ENCODE measurements around the gene EIF1AX.

EIF1AX gene

DNA sequence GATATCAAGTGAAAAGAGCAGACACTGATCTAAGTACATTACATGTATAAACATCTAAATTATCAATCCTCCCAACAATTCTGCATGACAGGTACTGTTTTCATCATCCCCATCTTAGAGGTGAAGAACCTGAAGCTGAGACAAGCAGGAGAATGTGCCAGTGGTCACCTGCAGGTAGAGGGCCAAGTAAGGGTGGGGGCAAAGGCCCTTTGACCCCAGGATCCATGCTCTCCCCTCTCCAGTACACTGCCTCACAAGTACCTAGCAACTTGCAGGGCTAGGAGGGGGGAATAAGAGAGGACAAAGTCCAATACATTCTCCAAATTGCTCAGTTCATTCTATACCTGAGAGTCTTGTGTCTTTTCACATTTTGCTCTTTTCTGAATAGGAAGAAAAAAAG, 16.7 kb downstream of the EIF1AX start:
- DNase-seq: no peak

DNA sequence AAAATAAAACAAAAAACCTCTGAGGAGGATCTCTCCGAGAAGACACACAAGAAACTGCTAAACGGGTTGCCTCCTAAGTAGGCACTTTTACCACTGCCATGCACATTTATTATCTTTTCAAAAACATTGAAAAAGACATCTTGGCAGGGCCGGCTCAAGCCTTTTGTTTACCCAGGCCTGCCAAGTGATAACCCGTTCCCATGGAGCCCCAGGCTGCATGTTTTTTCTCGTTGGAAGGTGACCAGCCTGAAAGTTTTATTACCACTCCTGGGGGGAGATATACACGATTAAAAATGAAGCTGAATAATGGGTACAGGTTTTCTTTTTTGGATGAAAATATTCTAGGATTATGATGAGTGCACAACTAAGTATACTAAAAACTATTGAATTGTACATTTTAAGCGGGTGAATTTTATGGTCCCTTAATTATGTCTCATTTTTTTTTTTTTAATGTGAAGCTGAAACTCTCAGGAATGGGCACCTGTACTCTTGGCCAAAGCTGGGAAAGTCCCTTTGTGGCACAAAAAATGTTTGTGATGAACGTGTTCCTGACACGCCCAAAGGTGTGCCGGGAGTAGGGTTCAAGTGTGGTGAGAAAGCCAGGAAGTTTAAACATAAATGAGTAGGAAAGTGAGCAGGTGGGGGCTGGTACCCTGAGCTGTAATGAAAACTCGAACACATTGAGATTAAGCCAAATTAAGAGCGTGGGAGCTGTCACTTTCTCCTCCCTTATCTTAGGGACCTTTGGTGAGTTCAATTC, 23.4 kb downstream of the EIF1AX start:
- DNase-seq: no peak

DNA sequence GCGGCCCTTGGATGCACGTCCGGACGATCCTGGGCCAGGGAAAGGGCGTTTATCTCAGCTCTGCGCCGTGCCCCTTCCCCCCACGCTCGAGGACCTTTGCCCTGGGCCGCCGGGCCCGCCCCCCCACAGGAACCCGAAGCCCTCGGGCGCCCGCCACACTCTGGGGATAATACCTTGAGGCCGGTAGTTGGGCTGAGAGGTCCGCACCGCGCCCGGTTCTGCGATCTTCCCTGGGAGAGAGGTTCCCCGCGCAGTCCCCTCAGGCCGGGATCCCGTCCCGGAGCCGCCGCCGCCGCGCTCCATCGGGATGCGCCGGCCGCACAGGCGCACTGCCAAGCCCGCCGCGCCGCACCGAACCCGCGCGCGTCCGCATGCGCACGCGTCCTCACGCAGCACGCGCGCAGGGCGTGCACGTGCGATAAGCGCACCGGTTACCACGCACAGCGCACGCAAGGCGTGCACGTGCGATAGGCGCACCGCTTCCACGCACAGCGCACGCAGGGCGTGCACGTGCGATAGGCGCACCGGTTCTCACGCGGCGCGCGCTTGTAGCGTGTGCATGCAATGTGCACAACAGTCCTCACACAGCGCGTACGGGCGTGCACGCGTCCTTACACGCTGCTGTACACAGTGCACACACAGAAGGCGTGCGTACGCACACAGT, 24.9 kb downstream of the EIF1AX start, which contains the start of gene MAP7D2:
MAP7D2 (minus strand) TSS at position 331 of the 664 bp plus-strand sequence; CDS start at position 303, 28 bp downstream.
- no peak for DNase-seq

DNA sequence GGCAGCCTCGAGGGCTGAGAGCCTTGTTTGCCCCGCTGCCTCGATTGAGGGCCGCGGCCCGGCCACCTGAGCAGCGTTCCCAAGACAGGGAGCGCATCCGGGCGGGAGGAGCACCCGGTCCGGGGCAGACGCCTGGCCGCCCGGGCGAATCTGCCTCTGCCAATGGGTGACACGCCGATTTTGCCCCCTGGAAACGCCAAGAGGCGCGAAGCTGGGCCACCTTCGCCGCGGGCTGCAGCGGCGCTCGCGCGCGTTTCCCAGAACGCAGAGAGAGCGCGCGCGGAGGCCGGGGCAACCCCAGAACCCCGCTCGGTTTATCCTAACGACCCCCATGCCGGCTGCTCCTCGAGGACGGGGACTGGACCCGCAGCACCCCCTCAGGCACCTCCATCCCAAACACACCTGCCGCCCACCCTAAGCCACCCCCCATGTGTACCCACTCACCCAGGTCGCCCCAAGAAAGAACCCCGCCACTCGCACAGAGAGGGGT, 25.5 kb downstream of the EIF1AX start:
- no peak for DNase-seq

DNA sequence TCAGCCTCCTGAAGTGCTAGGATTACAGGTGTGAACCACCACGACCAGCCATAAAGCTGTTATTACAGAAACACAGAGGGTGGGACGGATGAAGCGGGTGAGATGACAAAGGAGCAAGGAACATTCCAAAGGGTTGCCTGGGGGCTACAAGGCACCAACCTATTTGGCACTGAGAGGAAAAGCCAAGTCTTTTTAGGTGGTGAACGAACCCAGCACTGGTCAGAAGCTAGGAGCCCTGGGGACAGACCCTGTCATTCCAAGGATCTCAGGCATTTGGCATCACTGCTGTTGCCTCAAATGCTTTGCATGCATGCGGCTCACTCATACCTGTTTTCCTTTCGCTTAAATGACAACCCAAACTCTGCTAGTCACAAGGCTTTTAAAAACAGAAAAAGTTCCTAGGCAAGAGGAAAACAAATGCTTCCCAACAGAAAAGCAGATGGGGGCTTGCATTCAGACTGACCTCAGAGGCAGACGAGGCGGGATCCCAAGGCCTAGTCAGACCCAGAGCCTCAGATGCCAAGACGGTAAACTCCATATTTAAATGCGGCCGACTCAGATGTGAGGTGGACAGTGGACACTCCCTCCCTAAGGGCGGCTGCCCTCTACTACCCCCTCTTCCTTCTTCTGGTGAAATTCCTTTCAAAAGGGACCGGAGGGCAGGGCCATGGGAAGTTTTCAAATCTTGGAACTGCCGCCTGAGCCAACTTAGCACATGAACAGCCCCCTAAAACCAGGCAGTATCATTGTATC, 29.4 kb downstream of the EIF1AX start:
- no peak for DNase-seq

DNA sequence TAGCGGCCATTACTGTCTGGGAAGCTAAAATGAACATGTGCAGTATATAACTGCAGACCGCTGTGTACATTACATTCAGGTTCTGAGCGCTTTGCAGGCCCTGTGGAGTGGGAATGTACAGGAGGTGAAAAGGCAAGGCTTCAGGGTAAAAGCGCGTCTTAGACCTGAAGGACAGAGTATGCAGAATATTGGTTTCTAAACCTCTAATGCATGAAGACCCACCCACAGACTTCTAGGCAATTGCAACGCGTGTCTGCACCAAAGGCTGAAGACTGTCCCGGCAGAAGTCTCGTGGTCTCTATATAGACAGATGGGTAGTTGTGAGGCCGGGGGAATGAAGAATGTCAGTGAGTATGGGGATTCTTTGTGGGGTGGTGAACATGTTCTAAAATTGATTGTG, 30.4 kb downstream of the EIF1AX start:
- DNase-seq: no peak

DNA sequence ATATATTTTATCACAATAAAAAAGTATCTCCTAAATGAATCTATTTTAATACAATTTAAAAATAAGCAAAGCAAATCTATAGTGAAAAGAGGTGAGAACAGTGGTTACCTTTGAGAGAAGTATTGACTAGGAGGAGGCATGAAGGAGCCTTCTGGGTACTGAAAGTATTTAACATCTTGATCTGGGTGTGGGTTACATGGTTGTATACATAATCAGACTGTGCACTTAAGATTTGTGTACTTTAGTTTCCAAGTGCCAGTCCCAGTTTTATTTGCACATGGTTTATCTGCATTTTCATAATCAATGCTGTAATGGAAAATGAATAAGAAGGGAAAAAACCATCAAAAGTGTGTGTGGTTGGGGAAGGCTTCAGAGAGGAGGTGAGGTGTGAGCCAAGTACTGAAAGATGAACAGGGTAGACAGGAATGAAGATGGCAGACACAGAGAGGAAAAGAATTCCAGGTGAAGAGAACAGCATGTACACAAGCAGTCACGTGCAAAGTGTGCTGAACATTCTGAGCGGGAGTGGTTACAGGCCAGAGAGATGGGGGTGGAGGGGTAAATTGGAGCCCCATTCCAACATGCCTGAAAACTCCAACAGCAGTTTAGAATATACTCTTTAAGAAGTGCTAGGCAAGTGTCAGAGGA, 39.6 kb downstream of the EIF1AX start:
- no peak for DNase-seq

DNA sequence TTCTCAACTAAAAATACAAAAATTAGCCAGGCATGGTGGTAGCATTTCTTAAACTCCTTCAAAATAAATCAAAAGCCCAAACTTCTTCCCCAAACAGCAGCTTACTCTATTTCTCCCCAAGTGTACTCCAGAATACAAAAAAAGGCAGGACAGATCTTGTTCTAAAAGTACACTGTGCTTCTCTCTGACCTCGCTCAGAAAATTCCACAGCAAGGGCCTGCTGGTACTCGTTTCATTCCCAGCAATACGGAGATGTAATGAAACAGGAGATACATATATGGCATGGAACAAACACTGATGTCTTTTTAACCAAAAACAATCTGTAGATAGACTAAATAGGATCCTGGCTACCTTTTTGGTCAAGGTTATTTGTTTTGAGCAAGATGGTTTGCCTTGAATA, 50.1 kb downstream of the EIF1AX start:
- no peak for DNase-seq

DNA sequence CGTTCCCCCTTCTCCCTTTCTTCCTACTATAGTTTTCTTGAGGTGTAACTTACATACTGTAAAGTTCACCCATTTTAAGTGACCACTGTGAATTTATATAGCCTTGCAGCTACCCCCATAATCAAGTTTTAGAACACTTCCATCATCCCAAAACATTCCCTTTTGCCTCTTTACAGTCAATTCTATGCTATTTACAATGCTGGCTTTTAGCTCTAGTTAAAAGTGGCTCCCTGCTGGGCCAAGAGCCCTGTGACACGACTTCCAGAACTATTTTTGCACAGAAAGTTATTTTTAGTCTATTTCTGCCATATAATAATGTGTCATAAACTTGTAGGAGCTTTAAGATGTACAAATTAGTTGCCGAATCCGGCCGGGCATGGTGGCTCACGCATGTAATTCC, 51.8 kb downstream of the EIF1AX start:
- no peak for DNase-seq

DNA sequence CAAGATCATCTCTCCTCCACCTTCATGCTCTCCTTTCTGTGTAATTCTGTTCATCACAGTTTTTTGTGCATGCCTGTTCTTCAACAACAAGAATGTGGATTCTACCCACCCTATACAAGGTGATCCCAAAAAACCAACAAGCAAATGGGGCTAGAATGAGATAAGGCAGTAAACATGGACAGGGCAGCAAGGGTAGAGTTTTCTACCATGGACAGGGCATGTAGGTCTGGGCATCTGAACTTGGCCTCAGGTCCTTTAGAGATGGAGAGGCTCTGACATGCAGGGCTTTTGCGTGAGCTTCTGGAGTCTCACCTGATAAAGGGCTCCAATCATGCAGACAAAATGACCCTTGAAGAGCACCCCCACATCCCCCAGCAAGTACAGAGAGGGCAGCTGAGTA, 61.4 kb downstream of the EIF1AX start:
- no peak for DNase-seq
